ENCODE measurements around the gene IER2. TPM values are rescaled to one million over a fixed set of nuclear protein-coding genes. Genes with fewer than 3 reads are reported as not detected.
A peak's percentile ranks its signal among the peaks of the same experiment; 100 is the strongest.

Gene IER2
- total and polyA plus RNA-seq, 9 of the 15 experiments (the other 6 are each of a cell fraction or from before 2014, with no cell fraction given), result 4.5 to 205 (median 23.7) TPM

GRCh38 chr19:13162724-13163608 lies 12.8 kb downstream of the IER2 start (continued):
- no peak for TF ChIP-seq ZBTB11 (CRISPR knock-in tag; IDR thresholded peaks at IDR 0.05)
- TF ChIP-seq FOXO4 (CRISPR knock-in tag; IDR thresholded peaks at IDR 0.05), result peak; percentile 71; the same call in 1 of the 2 replicates
- TF ChIP-seq TCF15 (CRISPR knock-in tag; IDR thresholded peaks at IDR 0.05), result 0 out of 2 replicates have a peak, but pooled peaks have one; percentile 48
- TF ChIP-seq ZEB2 (IDR thresholded peaks at IDR 0.05), result no peak
- TF ChIP-seq ATF7 (IDR thresholded peaks at IDR 0.05), result peak; percentile 86
- TF ChIP-seq ZFX (CRISPR knock-in tag; IDR thresholded peaks at IDR 0.05), result peak; percentile 96
- TF ChIP-seq E2F1 (CRISPR knock-in tag; IDR thresholded peaks at IDR 0.05), result 0 out of 2 replicates have a peak, but pooled peaks have one; percentile 24
- peak; percentile 49 for TF ChIP-seq PCBP1 (IDR thresholded peaks at IDR 0.05; ENCODE audit: low read depth, low read length, poor library complexity, severe bottlenecking)
- peak; percentile 63 for TF ChIP-seq MAX (CRISPR knock-in tag; IDR thresholded peaks at IDR 0.05)
- peak; percentile 67 for TF ChIP-seq GTF2F1 (IDR thresholded peaks at IDR 0.05; ENCODE audit: low read depth, low read length)
- no peak for TF ChIP-seq ZNF146 (CRISPR knock-in tag; IDR thresholded peaks at IDR 0.05; ENCODE audit: unreplicated experiment)
- TF ChIP-seq HEY1 (CRISPR knock-in tag; IDR thresholded peaks at IDR 0.05; ENCODE audit: borderline replicate concordance), result 0 out of 2 replicates have a peak, but pooled peaks have one; percentile 12
- TF ChIP-seq NELFE (IDR thresholded peaks at IDR 0.05; ENCODE audit: insufficient read depth, insufficient read length), result no peak
- peak; percentile 25 for TF ChIP-seq GTF2B (IDR thresholded peaks at IDR 0.05; ENCODE audit: extremely low read depth, insufficient read length)
- TF ChIP-seq ZBTB33 (CRISPR knock-in tag; IDR thresholded peaks at IDR 0.05), result no peak
- TF ChIP-seq ZNF507 (tag; conservative IDR thresholded peaks at IDR 0.05), result no peak
